HPDE6-E6E7 (cell line): Measurements from ENCODE around the gene IP6K3.

ENCODE experiments used
- DNase-seq: peaks from one replicate; pipeline ENCODE4 v3.0.0; 2011; ENCODE audit warnings: missing footprints; ENCODE audit errors: extremely low spot score

The IP6K3 gene

DNA sequence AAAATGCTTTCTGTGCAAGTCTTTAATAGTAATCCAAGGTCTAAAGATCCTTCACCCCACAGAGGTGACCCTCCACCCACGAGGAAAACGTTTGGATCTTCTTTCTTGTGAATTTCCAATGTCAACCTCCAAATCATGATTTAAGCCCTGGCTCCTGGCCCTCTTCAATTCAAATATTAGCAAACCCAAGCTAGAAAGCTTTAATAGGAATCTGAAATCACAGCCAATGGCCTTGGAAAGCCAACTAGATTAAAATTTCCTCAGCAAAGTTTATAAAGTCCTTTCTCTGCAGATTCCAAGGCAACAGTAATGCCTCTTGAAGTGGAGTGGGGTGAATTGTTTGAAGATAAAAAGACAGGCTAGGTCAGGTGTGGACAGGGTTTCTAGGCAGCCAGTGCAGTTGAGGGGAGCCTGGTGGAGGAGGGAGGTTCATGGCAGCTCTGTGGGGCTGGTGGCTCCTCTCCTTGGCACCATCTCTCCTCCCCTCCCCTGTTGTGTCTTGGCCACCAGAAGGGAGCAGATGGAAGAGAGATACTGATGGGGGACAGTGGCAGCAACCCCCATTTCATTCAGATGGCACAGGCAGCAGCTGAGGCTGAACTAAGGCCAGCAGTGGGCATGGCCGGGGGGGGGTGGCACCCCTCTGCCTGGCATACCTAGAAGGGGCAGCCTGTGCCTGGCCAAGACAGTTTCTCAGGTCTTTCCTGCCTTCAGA is 23.2 kb downstream of the IP6K3 start:
- DNase-seq = no peak

DNA sequence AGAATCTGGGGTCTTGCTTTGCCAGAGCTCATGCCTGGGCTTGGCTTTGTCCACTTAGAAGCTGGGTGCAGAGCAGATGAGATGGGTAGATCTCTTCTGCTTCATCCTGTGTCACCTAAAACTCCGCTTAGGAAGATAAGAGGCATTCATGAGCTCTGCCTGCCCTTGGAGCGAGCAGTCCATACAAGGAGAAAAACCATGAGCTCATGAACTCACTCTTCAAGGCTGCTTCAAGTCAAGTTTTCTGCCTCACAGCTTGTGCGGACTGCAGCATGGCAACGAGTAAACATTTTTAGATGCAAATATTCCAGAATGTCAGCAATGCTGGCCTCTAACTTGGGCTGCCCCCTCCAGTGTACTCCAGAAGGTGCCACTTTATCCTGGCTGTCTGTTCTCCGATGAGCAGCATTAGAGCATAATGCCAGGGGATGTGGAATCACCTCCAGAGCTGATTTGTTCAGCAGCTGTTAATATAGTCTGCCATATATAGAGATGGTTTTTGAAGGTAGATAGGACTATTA is 24.5 kb downstream of the IP6K3 start:
- no peak for DNase-seq

- DNase-seq = no peak
These were observed 25.2 kb downstream of the IP6K3 start for GRCh38 chr6:33721508-33721907.

- no peak for DNase-seq
These were observed 25.7 kb downstream of the IP6K3 start for GRCh38 chr6:33720998-33721397.

- no peak for DNase-seq
These were observed 27.2 kb downstream of the IP6K3 start for GRCh38 chr6:33719326-33719987.

DNA sequence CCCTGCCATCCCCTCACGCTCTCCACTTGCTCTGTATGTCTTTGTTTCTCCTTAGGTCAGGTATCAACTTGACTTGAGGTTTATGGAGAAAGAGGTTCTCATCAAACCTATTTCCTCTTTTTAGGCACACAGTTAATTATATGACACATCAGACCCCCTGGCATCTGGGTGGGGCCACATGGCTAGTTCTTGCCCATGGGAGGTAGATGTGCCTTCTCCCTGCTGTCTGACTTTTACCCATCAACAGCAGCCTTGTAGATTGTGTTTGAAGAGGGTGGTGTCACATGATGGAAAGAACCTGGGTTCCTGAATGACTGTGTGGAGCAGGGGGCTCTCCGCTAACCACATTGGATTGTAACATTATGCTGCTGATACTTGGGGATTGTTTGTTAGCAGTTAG is 28.0 kb downstream of the IP6K3 start:
- DNase-seq = no peak

DNA sequence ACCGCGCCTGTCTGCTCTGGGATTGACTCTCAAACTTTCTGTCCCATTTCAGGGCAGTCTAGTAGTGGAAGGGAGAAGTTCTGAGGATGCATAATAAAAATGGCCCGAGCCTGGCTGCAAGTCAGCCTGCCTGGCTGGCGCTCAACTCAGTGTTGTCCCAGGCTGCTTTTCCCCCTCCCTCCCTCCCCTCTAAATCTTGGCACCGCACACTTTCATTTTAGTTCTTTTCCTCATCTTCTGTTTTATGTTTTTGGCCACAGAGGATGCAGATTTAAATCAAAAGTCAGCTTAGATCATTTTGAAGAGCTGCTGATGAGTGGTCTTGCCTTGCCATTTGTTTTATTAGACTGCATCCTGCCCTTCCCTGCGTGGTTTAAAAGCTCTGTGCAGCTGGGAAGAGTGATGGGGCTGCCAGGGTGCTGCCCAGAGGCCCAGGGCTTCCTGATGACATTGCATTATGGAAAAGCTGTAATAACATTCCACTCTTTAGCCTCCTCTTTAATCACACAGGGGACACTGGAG is 28.7 kb downstream of the IP6K3 start:
- DNase-seq = no peak

GRCh38 chr6:33716890-33717632 is 29.6 kb downstream of the IP6K3 start:
- DNase-seq = peak; percentile 67

DNA sequence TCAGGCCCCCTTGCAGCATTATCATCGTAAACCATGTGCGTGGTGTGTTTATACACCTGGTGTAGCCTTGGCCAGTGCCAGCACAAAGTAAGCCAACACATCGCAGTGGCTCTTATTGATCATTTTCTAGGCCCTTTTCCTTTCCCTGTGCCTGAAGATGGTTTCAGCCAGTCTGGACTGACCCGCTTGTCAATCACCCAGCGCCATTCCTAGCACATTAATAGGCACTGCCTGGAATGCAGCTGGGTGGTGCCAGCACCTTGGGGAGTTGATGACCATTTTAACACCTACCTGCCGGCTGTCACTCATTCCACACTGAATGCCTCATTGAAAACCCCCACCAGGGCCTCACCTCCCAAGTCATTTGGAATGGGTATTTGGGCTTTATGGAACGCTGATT is 30.3 kb downstream of the IP6K3 start:
- peak; percentile 63 for DNase-seq

GRCh38 chr6:33714385-33715040 is 32.2 kb downstream of the IP6K3 start:
- DNase-seq = no peak

DNA sequence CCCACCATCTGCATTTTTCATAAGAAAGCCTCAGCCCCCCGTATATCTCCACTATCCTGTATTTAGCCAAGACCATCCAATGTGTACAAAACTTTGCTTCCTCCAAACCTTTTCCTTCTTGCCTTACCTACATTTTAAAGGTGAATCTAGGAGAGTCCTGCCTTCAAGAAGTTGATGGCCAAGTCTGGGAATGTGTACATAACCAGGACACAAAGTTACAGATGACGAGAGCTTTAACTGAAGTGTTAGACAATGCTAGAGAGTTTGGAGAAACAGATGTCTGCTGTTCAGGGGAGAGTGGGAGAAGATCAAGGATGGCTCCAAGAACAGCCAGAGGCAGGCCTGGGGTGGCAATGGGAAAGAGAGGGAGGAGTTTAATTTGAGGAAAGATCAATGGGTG is 32.9 kb downstream of the IP6K3 start:
- no peak for DNase-seq

- no peak for DNase-seq
These were observed 33.8 kb downstream of the IP6K3 start for GRCh38 chr6:33712914-33713313.

DNA sequence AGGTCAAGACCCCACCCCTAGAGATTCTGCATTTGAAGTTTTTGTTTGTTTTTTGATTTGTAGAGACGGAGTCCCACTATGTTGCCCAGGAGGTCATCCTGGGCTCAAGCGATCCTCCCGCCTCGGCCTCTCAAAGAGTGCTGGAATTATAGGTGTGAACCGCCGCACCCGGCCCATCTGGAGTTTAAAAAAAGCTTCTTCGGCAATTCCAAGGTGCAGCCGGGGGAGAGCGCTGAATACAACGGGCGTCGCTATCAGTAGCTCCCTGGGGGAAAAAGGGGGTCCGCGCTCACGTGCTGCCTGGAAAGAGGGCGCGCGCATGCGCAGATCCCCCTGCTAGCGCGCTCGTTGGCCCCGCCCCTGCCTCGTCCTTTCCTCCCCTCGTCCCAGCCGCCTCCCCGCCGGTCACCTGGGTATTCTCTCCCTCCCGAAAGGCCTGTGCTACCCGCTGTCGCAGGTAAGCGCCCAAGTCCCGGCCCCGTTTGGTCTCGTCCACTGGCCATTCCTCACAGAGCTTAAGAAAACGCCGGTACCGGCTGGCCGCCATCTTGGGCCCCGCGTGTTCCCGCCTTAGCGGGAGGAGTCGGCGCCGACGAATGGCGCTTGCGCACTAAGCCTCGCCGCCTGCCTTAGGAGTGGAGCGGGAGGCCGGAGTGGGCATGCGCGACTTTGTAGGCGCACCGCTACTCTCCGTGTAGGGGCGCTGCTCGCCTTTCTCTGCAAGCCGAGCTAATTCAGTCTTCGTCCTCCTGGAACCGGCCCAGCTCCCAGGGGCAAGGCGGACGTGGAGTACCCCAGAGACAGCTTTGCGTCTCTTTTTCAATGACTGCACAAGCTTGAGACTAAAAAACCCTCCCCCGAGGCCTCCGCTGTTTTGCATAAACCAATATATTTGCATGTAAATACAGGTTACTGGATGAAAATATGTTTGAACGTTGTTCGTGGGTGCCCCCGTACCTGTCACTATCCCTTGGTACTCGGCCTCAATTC is 35.3 kb downstream of the IP6K3 start, which contains the start of gene UQCC2:
Gene UQCC2, minus strand, starts transcription at position 561 of the 990 bp plus-strand sequence. Its CDS starts 14 bp downstream, at position 547.
- DNase-seq = peak; percentile 96

DNA sequence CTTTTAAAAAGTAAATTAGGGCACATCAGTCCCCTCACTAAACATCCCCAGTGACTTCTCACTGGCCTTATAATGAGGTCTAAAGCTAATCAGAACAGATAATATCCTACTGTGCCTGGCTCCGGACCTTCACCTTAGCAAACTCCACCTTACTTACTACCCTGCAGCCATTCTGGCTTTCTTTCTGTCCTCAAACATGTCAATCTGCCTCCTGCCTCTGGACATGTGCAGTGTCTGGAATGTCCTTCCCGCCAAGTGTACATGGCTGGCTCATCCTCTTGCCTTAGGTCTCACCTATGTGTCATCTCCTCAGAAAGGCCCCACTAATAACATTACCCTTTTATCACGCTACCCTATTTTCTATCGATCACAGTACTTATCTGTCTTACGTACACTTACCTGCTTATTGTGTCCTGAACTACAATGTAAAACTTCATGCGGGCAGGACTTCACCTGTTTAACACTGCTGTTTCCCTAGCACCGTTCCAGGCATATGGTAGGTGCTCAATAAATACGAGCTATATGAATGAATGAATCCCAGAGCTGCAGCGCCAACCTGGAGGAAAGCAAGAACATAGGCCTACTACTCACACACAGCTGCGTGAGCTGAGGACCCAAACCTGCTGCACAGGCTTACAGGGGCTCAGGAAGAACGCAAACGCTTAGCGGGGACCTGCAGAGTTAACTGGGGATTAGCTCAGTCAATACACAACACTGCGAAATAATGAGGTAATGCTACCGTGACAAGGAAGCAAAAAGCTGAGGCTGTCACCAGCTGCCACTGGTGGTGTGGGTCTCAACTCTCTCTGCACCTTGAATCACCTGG is 36.2 kb downstream of the IP6K3 start:
- DNase-seq = no peak

GRCh38 chr6:33709605-33710295 is 37.0 kb downstream of the IP6K3 start:
- no peak for DNase-seq

GRCh38 chr6:33708516-33709204 is 38.0 kb downstream of the IP6K3 start:
- DNase-seq = no peak

GRCh38 chr6:33707771-33708170 is 38.9 kb downstream of the IP6K3 start:
- DNase-seq = no peak
